ENCODE data around the gene VSTM1.

DNA sequence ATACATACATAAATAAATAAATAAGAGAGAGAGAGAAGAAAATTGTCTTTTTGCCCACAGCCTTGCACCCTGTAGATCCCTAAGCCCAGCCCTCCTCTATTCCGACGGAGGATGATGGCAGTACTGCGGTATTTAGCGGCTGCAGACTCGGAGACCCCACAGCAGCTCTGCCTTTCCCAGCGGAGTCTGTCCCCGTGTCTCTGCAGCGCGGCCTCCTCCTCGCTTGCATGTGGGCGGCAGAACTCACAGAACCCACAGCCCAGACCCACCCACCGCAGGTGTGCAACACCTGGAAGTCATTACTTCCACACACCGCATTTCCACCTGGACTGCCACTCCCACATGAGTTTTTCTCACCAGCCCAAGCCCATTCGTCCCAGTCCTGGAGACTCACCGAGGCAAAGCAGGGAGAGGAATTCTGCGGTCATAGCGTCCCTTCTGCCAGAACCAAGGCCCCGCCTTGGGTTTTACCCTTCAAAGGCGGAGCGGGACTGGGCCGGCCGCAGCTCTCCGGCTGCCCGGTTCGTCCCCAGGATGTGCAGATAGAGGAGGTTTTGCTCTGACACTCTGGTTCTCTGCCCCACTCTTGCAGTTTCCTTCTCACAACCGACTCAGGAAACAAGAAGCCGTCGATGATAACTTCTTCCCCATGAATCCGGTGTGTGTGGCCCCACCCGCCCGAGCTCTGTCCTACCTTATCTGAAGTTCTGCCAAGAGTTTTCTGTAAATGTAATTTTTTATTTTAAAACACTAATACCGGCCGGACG is at the start of gene VSTM1:
- TF ChIP-seq, protein P1, sequence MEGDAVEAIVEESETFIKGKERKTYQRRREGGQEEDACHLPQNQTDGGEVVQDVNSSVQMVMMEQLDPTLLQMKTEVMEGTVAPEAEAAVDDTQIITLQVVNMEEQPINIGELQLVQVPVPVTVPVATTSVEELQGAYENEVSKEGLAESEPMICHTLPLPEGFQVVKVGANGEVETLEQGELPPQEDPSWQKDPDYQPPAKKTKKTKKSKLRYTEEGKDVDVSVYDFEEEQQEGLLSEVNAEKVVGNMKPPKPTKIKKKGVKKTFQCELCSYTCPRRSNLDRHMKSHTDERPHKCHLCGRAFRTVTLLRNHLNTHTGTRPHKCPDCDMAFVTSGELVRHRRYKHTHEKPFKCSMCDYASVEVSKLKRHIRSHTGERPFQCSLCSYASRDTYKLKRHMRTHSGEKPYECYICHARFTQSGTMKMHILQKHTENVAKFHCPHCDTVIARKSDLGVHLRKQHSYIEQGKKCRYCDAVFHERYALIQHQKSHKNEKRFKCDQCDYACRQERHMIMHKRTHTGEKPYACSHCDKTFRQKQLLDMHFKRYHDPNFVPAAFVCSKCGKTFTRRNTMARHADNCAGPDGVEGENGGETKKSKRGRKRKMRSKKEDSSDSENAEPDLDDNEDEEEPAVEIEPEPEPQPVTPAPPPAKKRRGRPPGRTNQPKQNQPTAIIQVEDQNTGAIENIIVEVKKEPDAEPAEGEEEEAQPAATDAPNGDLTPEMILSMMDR (IDR thresholded peaks at IDR 0.05), result no peak
- TF ChIP-seq EZH2phosphoT487 (IDR thresholded peaks at IDR 0.05), result no peak
- TF ChIP-seq EZH2 (IDR thresholded peaks at IDR 0.05), result no peak
